Measurements from ENCODE around the gene ANLN. TPM values are rescaled to one million over a fixed set of nuclear protein-coding genes. Genes with fewer than 3 reads are reported as not detected.
"Not testable (repeated sequence)": the region's sequence is repeated elsewhere in the genome, so short reads cannot be mapped to it uniquely, and the experiment has no call there.

Gene ANLN
- total RNA-seq, 8 experiments from 2014 or later, result 0.92 to 44.0 (median 3.5) TPM

DNA sequence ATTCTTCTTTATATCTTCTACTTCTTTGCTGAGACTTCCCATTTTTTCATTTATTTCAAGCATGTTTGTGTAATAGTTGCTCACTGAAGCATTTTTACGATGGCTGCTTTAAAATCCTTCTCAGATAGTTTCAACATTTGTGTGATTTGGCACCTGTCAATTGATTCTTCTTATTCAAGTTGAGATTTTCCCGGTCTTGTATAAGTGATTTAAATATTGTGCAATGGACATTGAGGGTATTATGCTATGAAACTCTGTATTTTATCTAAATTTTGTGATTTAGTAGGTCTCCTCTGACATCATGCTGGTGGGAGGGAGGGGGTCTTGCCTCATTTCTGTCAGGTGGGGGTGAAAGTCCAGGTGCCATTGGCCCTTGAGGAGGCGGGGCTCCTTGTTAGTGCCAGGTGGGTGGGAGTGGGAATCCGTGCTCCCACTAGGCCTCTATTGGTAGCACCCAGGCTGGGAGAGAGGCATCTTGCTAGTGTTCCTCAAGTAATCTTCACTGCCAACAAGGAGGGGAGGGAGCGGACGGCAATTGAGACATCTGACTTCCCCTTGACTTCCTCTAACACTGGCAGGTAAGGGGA lies 73.0 kb downstream of the ANLN start:
- WGBS, 10 experiments, result 46 to 100% (median 88%) methylated on average over 1 to 4 of the region's 6 CpGs
- in situ Hi-C loops (cut with MboI; ENCODE audit: low pct_unique_long_range_greater_than_20kb in 2 of 9, low sequenced_read_pairs in 9 of 9, unreplicated experiment in 9 of 9), result loop anchor here in 1 of 9 experiments (25.0 kb wide), 1 partner anchor 725 kb away; no protein-coding TSS in a partner anchor
- ATAC-seq (replicated peaks in 6 of 8), result no peak
- Histone ChIP-seq H3K4me1 (replicated peaks in 1 of 2) (peaks cover 0 to 4% of the 10 kb centered on the region in 2 donors), H3K4me3 (no peak overlapping the region), H3K27ac (no peak overlapping the region)

DNA sequence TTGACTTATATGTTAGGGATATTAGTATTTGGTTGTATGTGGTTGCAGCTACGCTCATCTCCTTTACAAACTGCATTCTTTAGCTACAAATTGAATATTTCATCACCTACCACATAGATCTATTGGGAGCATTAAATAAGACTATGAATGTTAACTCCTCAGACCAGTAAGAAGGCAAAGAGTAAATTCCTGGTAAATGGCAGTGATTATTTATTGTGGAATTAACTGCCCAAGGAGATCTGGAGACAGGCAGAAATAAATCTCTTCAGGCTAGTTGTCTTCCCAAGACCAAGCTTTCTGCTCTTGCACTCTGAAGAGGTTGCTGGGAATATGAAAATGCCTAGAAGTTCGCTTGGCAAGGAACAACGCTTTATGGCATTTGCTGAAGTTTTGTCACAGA lies 74.6 kb downstream of the ANLN start:
- no peak overlapping the region for H3K4me3 ChIP-seq
- peaks cover 4 to 19% of the 10 kb centered on the region in 2 donors for H3K4me1 ChIP-seq (replicated peaks in 1 of 2)
- H3K27ac ChIP-seq, result no peak overlapping the region
- WGBS, 10 experiments, result 57 to 100% (median 83%) methylated on average over 1 to 3 of the region's 3 CpGs
- in situ Hi-C loops (cut with MboI; ENCODE audit: low pct_unique_long_range_greater_than_20kb in 2 of 9, low sequenced_read_pairs in 9 of 9, unreplicated experiment in 9 of 9), result loop anchor here in 1 of 9 experiments (25.0 kb wide), 1 partner anchor 723 kb away; no protein-coding TSS in a partner anchor
- ATAC-seq (replicated peaks in 6 of 8), result peak in 2 of 8 experiments; percentile 34

DNA sequence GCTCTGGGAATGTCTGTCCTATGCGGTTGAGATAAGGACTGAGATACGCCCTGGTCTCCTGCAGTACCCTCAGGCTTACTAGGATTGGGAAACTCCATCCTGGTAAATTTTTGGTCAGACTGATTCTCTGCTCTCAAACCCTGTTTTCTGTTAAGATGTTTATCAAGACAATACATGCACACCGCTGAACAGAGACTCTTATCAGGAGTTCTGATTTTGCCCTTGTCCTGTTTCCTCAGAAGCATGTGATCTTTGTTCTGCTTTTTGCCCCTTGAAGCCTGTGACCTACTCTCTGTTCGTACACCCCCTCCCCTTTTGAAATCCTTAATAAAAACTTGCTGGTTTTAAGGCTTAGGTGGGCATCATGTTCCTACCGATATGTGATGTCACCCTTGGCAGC lies 76.3 kb downstream of the ANLN start:
- not testable (repeated sequence) for H3K27ac ChIP-seq; H3K4me3 ChIP-seq; ATAC-seq (replicated peaks in 6 of 8)
- peaks cover 4 to 21% of the 10 kb centered on the region in 2 donors for H3K4me1 ChIP-seq (replicated peaks in 1 of 2)
- in situ Hi-C loops (cut with MboI; ENCODE audit: low pct_unique_long_range_greater_than_20kb in 2 of 9, low sequenced_read_pairs in 9 of 9, unreplicated experiment in 9 of 9), result loop anchor here in 1 of 9 experiments (25.0 kb wide), 1 partner anchor 721 kb away; no protein-coding TSS in a partner anchor
- 20 to 100% (median 90%) methylated on average over 1 to 5 of the region's 5 CpGs; no CpG with 5 or more reads in 4 of the 10 experiments for WGBS, 10 experiments

DNA sequence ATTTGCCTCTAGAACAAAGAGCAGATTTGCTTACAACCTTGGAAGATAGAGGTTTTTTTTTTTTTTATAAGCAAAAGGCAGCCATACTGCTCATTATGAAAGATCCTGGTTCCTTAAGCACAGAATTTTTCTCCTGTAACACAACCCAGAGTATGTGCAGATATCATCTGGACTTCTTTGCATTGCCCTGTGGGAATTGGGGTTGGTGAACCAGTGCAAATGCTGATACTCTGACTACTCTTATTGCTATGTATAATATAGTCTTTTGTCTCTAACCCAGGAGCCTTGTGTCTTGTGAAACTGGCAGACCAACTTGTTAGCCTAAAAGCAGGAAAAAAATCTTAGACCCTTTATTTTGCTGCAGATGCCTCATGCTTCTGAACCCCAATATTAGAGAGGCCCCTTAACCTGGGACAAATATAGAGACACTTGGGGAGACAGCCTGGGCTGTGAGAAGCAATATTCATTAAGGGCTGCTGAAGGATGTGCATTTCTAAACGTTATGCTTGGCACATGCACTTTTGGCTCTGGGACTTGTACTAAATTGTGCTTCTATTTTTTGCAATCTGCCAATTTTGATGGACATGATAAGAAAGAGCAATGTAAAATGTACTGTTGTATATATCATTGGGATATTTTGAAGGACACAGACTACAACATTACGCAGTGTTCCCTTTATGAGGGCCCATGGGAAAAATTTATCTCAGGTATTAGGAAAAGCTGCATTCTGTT lies 78.9 kb downstream of the ANLN start:
- peak in 5 of 8 experiments; percentile 19 to 73 (median 61) for ATAC-seq (replicated peaks in 6 of 8)
- WGBS, 10 experiments, result 44 to 100% (median 55%) methylated on average over 1 to 2 of the region's 2 CpGs; no CpG with 5 or more reads in 2 of the 10 experiments

DNA sequence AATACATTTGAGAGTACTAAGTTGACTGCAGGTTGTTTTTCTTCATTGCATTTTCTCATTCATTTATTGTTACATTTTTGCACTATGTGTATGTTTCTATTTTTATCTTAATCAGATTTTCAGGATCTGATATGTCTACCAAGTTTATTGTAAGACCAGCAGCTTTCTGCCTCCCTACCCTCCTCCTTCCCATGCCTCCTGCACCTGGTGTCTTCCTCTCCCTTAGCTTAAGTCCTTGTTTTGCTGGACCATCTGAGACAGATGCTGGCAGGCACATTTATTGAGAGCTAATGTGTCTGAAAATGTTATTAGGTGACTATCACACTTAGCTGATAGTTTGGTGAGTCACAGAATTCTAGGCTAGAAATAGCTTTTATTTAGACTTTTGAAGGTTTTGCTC lies 79.6 kb downstream of the ANLN start:
- Histone ChIP-seq H3K4me1 (replicated peaks in 1 of 2) (peaks cover 4 to 18% of the 10 kb centered on the region in 2 donors), H3K4me3 (no peak overlapping the region), H3K27ac (no peak overlapping the region)
- in situ Hi-C loops (cut with MboI; ENCODE audit: low pct_unique_long_range_greater_than_20kb in 2 of 9, low sequenced_read_pairs in 9 of 9, unreplicated experiment in 9 of 9), result loop anchor here in 1 of 9 experiments (25.0 kb wide), 1 partner anchor 718 kb away; no protein-coding TSS in a partner anchor
- ATAC-seq (replicated peaks in 6 of 8), result no peak

More for the DNA sequence above, 78.9 kb downstream of the ANLN start:
- H3K4me3 ChIP-seq, result no peak overlapping the region
- H3K4me1 ChIP-seq (replicated peaks in 1 of 2), result peaks cover 4 to 21% of the 10 kb centered on the region in 2 donors
- in situ Hi-C loops (cut with MboI; ENCODE audit: low pct_unique_long_range_greater_than_20kb in 2 of 9, low sequenced_read_pairs in 9 of 9, unreplicated experiment in 9 of 9), result loop anchor here in 1 of 9 experiments (25.0 kb wide), 1 partner anchor 719 kb away; no protein-coding TSS in a partner anchor
- peak overlapping the region in 1 of 2 donors; percentile 41 for H3K27ac ChIP-seq

DNA sequence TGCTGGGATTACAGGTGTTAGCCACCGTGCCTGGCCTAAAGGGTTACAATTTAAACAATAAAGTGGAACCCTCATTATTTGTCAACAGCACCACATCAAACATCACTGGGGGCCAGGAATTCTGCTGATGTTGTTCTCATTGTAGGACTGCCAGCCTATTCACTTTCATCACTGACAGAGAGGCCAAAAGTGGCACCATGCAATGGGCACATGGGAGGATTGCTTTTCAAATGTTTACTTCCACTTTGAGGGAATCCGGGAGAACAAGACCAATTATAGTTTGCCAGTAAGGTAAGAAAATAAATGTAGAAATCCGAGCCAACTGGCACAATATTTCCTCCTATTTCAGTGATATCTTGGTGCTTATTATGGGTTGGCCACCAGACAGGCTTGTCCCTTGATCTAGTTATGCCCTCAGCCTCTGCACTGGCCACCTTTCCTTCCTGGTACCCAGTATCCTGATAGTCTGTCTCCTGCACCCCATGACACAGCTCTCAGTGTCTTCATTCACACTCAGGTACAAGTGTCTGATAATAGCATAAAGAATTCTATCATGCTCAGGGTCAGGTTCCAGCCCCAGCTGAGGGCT lies 82.6 kb downstream of the ANLN start:
- in situ Hi-C loops (cut with MboI; ENCODE audit: low pct_unique_long_range_greater_than_20kb in 2 of 9, low sequenced_read_pairs in 9 of 9, unreplicated experiment in 9 of 9), result loop anchor here in 2 of 9 experiments (10.0 to 25.0 kb wide), 2 partner anchors 715 to 723 kb away; no protein-coding TSS in a partner anchor
- peaks cover 4 to 17% of the 10 kb centered on the region in 2 donors for H3K4me1 ChIP-seq (replicated peaks in 1 of 2)
- ATAC-seq (replicated peaks in 6 of 8), result no peak
- no peak overlapping the region for H3K27ac ChIP-seq
- no peak overlapping the region for H3K4me3 ChIP-seq
- 20 to 100% (median 62%) methylated on average over 1 to 3 of the region's 3 CpGs; no CpG with 5 or more reads in 2 of the 10 experiments for WGBS, 10 experiments

DNA sequence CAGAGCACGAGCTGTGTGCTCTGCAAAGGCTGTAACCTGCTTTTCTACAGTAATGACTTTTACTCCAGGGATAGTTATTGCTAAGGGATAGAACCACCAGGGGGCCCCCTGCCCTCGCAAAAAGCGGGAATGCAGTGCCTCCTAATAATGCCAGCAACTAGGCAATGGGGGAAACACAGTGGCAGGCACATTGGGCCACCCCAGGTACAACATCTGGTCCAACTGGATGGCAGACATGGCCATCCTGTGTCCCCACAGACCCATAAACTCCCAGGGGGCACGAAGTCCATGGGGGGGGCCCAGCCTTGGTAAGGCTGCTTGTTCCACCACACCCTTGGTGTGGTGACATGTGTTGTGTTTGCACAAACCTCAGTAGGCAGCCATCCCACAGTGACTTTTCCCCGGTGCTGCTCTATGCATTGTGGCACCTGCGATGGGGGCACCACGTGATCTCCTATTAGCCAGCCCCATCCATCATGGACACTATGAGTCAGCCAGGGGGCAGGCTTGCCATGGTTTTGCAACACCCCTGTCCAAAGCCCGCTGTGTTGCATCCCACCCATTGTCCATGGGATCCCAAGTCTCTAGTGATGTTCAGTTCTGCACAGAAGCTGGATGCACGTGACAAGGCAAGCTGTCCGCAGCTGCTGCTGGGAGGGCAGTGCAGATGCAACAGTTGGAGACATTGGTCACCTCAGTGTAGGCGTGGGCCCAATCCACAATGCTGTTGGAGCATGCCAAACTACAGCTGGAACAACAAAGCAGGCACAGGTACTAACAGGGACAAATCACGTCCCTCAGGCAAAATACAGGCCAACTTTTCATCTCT lies 84.0 kb downstream of the ANLN start:
- no peak overlapping the region for H3K27ac ChIP-seq
- 27 to 100% (median 71%) methylated on average over 1 to 8 of the region's 12 CpGs; no CpG with 5 or more reads in 4 of the 10 experiments for WGBS, 10 experiments
- H3K4me1 ChIP-seq (replicated peaks in 1 of 2), result peaks cover 0 to 8% of the 10 kb centered on the region in 2 donors
- ATAC-seq (replicated peaks in 6 of 8), result peak in 4 of 8 experiments; percentile 56 to 71 (median 62)
- no peak overlapping the region for H3K4me3 ChIP-seq
- in situ Hi-C loops (cut with MboI; ENCODE audit: low pct_unique_long_range_greater_than_20kb in 2 of 9, low sequenced_read_pairs in 9 of 9, unreplicated experiment in 9 of 9), result loop anchor here in 2 of 9 experiments (10.0 to 25.0 kb wide), 2 partner anchors 714 to 721 kb away; no protein-coding TSS in a partner anchor

DNA sequence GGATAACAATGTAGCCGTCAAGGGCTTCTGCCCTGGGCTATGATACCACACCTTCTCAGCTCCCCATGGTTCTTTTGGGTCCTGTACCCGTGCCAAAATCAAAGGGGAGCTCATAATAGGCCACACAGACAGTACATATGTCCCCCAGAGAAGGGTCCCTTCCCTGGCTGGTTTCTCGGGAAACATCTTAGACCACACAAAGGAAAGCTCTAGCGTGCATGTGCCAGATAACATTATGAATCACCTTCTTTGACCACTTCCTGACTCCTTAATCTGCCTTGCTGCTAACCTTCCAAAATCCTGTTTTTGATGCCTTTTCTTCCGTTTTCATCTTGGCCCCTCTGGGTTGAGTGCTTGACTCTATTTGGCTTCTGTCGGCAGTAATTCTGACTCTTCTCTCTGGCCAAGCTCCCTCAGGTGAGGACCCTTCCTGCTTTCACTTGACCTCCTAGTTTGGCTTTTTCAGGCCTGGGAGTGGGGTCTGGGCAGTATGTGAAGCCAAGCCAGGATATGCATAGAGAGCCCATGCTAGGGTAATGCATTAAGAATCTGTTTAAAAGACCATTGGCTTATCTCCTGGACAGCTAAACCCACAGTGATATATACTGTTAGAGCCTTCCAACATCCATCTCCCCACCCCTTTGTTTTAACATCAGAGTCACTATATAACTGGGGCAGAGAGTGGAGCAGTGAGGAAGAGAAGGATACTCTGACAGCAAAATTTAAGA lies 84.8 kb downstream of the ANLN start:
- peaks cover 0 to under 1% of the 10 kb centered on the region in 2 donors for H3K4me1 ChIP-seq (replicated peaks in 1 of 2)
- H3K27ac ChIP-seq, result no peak overlapping the region
- WGBS, 10 experiments, result 60 to 100% (median 76%) methylated on average over 1 to 5 of the region's 6 CpGs; no CpG with 5 or more reads in 1 of the 10 experiments
- H3K4me3 ChIP-seq, result no peak overlapping the region
- no peak for ATAC-seq (replicated peaks in 6 of 8)
- in situ Hi-C loops (cut with MboI; ENCODE audit: low pct_unique_long_range_greater_than_20kb in 2 of 9, low sequenced_read_pairs in 9 of 9, unreplicated experiment in 9 of 9), result loop anchor here in 8 of 9 experiments (10.0 to 25.0 kb wide), 5 partner anchors 188 to 720 kb away; no protein-coding TSS in a partner anchor

DNA sequence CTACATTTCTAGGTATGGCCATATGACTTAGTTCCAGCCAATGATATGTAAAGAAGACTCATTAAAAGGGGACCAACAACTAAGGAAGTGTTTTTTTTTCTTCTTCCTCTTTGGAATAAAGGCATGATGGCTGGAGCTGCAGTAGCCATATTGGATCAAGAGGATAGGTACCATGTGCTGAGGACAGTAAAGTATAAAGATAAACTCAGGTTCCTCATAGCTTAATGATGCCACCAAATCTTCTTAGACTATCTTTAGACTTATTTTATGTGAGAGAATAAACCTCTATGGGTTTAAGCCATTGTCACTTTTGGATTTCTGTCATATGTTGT lies 85.3 kb downstream of the ANLN start:
- no peak overlapping the region for H3K4me3 ChIP-seq
- no peaks in the 10 kb centered on the region for H3K4me1 ChIP-seq (replicated peaks in 1 of 2)
- H3K27ac ChIP-seq, result no peak overlapping the region
- no peak for ATAC-seq (replicated peaks in 6 of 8)
- in situ Hi-C loops (cut with MboI; ENCODE audit: low pct_unique_long_range_greater_than_20kb in 2 of 9, low sequenced_read_pairs in 9 of 9, unreplicated experiment in 9 of 9), result loop anchor here in 8 of 9 experiments (10.0 to 25.0 kb wide), 5 partner anchors 187 to 720 kb away; no protein-coding TSS in a partner anchor

DNA sequence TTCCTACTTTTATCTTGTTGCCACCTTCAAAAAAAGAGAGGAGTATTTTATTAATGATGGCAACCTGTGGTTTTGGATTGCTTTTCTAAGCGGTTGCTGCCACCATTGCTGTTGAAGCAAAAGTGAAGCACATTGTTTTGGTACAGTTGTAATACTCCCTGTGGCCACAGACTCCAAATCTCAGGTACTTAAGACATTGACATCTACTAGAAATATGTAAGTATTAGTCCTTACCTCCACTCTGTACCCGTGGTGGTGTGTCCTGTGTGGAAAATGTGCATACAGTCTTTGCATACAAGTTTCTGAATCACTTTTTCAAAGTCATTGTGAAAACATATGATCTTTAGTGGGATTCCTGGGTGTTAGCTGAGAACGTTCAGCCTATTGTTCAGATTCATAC lies 85.7 kb downstream of the ANLN start:
- H3K27ac ChIP-seq, result no peak overlapping the region
- ATAC-seq (replicated peaks in 6 of 8), result no peak
- no peaks in the 10 kb centered on the region for H3K4me1 ChIP-seq (replicated peaks in 1 of 2)
- in situ Hi-C loops (cut with MboI; ENCODE audit: low pct_unique_long_range_greater_than_20kb in 2 of 9, low sequenced_read_pairs in 9 of 9, unreplicated experiment in 9 of 9), result loop anchor here in 8 of 9 experiments (10.0 to 25.0 kb wide), 5 partner anchors 187 to 719 kb away; no protein-coding TSS in a partner anchor
- H3K4me3 ChIP-seq, result no peak overlapping the region
- WGBS, 10 experiments, result 35 to 100% (median 62%) methylated on average over 1 to 3 of the region's 3 CpGs; no CpG with 5 or more reads in 2 of the 10 experiments

DNA sequence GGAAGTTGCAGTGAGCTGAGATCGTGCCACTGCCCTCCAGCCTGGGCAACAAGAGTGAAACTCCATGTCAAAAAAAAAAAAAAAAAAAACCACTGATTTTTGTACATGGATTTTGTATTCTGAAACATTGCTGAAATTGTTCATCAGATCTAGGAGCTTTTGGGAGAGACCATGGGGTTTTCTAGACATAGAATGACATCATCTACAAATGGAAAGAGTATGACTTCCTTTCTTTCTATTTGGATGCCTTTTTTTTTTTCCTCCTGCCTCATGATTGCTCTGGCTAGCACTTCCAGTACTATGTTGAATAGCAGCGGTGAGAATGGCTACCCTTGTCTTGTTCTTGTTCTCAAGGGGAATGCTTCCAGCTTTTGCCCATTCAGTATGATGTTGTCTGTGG lies 89.1 kb downstream of the ANLN start:
- Histone ChIP-seq H3K4me3 (no peak overlapping the region), H3K4me1 (replicated peaks in 1 of 2) (no peaks in the 10 kb centered on the region), H3K27ac (no peak overlapping the region)
- in situ Hi-C loops (cut with MboI; ENCODE audit: low pct_unique_long_range_greater_than_20kb in 2 of 9, low sequenced_read_pairs in 9 of 9, unreplicated experiment in 9 of 9), result loop anchor here in 8 of 9 experiments (10.0 to 25.0 kb wide), 5 partner anchors 184 to 716 kb away; no protein-coding TSS in a partner anchor
- no peak for ATAC-seq (replicated peaks in 6 of 8)
- WGBS, 10 experiments, result 0 to 89% (median 65%) methylated on average over 1 to 2 of the region's 2 CpGs; no CpG with 5 or more reads in 2 of the 10 experiments

All from motor neuron (in vitro differentiated cells).